GM19035 (cell line): ENCODE data around the gene TERT.
"Not testable (repeated sequence)": the region's sequence is repeated elsewhere in the genome, so short reads cannot be mapped to it uniquely, and the experiment has no call there.

Experiments used
- ATAC-seq: cut with Tn5 transposase; IDR thresholded peaks from one replicate; pipeline ENCODE4 v1.9.1; 2021; ENCODE audit not compliant: unreplicated experiment

TERT gene

DNA sequence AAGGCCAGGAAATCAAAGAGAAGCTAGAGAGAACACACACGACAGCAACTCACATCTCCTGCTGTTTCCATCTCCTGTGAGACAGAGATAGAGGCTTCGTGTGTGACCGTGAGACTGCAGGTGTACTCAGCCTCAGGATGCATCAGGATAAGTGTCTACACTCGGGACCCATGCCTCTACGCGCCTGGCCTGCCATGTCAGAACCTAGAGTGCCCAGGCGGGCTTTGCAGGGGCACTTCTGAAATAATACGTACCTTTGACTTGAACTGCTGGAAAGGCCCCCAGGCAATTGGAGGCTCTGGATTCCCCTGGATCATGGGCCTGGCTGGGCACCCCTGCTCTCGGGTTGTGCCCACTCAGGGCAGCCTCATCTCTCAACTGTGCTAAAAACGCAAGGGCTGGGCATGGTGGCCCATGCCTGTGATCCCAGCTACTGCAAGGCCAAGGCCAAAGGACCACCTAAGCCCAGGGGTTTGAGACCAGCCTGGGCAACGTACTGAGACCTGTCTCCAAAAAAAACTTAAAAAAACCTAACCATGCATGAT, 37.1 kb upstream of the TERT start:
- ATAC-seq = no peak

DNA sequence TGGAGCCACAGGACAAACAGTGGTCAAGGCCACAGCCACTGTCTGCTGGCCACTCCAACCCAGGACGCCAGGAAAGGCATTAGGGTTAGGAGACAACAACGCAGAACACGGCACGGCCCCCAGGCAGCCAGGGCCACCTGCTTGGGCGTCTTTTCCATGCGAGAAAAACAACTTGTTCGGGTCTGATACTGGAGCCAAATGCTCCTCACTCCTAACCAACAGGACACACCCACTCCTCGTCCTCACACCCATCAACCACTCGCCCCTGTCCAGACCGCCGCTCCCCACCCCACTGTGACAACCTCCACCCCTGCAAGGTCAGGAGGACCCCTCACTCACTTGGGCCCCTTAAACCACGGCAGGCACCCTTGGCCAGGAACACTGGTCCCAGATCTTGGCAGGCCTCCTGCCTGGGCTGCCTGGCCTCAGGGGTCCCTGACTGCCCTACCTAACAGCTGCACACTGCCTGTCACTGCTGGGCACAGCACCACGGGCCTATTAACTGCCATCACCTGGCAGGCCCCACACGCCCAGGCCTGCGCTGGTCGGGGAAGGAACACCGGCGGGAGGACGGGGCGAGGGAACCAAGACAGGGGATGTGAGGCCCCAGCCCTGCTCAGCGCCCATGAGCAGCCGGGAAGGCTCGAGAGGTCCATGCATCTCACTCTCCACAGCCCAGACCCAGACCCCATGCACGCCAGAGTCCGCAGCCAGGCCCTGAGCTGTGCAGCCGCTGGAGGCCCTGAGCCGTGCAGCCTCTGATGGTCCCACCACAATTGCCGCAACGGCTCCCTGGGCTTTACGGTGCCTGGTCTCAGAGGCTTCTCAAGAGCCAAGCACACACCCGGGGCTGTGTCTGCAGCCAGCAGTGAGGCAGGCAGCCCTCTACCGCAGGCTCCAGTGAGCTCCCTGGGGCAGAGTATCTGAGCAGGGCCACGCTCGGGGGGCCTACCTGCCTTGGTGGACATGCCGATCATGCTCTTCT, 36.3 kb upstream of the TERT start:
- ATAC-seq = no peak

DNA sequence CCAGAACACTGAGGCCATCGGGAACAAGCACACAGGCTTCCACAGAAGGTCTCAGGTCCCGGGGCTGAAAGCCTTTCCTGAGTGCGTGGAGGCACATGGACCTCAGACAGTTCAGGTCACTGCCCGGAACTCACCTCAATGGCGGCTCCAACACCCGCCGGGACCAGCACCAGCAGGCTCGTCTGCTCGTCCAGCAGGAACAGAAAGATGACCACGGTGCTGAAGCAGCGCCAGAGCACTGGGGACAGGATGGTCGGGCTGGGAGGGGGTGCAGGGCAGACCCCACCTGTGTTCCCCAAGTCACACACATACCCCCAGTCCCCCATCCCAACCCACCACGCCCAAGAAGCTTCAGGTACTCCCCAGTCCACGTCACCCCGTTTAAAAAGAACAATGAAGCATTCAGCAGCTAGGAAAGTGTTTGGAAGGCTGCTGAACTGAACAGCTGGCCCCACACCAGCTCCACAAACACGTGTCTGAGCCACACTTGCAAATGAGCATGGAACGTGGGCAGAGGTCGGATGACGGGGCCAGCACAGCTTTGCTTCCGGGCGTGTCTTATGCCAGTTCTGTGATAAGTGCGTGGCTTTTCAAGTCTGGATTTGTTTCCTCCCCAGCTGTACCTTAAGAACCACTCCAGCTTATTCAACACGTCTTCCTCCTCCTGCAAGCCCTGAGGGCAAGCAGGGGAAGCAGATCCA, 35.4 kb upstream of the TERT start:
- no peak for ATAC-seq

DNA sequence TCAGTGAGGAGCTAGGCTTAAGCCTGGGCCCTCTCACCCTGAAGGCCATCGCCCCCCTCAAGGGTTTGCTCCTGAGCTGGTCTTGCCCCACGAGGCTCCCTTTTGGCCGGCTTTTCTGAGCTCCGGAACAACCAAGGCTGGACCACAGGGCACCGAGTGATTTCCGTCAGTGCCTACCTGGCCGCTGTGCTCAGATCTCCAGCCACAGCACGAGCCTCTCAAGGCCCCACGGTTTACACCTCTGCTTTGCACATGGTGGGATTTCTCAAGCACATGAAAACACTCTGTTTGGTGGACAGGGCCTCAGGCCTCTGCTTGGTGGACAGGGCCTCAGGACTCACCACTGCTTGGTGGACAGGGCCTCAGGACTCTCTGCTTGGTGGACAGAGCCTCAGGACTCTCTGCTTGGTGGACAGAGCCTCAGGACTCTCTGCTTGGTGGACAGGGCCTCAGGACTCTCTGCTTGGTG, 34.3 kb upstream of the TERT start:
- no peak for ATAC-seq

DNA sequence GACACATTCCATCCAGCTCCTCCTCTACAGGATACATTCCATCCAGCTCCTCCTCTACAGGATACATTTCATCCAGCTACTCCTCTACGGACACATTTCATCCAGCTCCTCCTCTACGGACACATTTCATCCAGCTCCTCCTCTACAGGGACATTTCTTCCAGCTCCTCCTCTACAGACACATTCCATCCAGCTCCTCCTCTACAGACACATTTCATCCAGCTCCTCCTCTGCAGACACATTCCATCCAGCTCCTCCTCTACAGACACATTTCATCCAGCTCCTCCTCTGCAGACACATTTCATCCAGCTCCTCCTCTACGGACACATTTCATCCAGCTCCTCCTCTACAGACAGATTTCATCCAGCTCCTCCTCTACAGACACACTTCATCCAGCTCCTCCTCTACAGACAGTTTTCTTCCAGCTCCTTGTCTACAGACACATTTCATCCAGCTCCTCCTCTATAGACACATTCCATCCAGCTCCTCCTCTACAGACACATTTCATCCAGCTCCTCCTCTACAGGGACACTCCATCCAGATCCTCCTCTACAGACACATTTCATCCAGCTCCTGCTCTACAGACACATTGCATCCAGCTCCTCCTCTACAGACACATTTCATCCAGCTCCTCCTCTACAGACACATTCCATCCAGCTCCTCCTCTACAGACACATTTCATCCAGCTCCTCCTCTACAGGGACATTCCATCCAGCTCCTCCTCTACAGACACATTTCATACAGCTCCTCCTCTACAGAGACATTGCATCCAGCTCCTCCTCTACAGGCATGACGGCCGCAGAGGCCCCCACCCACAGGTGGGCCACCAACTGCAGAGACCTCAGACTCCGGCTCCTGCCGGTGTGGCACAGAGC, 33.6 kb upstream of the TERT start:
- ATAC-seq = not testable (repeated sequence)

DNA sequence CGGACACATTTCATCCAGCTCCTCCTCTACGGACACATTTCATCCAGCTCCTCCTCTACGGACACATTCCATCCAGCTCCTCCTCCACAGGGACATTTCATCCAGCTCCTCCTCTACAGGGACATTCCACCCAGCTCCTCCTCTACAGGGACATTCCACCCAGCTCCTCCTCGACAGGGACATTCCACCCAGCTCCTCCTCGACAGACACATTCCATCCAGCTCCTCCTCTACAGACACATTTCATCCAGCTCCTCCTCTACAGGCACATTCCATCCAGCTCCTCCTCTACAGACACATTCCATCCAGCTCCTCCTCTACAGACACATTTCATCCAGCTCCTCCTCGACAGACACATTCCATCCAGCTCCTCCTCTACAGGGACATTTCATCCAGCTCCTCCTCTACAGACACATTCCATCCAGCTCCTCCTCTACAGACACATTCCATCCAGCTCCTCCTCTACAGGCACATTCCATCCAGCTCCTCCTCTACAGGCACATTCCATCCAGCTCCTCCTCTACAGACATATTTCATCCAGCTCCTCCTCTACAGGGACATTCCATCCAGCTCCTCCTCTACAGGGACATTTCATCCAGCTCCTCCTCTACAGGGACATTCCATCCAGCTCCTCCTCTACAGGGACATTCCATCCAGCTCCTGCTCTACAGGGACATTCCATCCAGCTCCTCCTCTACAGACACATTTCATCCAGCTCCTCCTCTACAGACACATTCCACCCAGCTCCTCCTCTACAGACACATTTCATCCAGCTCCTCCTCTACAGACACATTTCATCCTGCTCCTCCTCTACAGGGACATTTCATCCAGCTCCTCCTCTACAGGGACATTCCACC, 32.3 kb upstream of the TERT start:
- not testable (repeated sequence) for ATAC-seq

DNA sequence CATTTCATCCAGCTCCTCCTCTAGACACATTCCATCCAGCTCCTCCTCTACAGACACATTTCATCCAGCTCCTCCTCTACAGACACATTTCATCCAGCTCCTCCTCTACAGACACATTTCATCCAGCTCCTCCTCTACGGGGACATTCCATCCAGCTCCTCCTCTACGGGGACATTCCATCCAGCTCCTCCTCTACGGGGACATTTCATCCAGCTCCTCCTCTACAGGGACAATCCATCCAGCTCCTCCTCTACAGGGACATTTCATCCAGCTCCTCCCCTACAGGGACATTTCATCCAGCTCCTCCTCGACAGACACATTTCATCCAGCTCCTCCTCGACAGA, 31.6 kb upstream of the TERT start:
- ATAC-seq = not testable (repeated sequence)

DNA sequence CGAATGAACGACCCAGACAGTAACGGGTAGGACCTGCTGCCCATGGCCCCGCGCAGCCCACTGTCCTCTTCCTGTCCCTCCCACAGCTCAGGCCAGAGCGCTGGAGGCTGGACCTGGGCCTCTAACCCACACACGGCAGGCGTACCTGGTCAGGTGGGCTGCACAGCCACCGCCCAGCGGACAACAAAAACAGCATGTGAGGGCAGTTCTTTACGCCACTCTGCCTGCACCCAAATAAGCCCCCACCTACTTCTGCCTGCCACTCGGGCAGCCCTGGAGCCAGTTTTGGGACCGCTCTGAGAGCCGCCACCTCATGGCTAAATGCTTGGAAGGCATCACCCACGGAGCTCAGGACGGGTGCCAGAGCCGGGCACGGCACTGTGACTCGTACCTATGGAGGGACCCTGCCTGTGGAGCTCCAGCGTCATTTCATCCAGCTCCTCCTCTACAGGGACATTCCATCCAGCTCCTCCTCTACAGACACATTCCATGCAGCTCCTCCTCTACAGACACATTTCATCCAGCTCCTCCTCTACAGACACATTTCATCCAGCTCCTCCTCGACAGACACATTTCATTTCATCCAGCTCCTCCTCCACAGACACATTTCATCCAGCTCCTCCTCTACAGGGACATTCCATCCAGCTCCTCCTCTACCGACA, 31.1 kb upstream of the TERT start:
- no peak for ATAC-seq

DNA sequence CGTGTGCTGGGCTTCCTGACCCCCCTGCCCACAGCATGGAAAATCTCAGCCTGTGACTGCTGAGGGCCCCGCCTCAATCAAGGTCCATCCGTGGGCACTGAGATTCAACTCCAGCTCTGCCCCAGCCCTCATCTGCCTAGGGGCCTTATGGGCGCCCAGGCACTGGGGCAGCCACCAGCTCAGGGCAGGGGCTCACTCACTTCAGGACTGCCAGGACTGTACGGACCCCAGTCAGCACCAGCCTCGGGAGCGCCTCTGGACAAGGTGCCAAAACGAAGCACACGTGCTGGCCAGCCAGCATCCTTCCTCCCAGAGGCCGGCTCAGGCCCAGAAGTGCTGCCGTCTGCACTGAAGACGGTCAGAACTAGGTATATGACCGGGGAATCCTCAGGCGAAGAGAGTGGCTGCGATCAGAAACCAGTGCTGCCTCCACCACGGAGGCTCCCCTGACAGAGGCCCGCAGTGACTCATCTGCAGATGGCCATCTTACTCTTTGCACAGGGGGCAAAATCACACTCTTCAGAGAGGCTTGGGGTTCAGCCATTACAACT, 30.4 kb upstream of the TERT start:
- ATAC-seq = no peak

DNA sequence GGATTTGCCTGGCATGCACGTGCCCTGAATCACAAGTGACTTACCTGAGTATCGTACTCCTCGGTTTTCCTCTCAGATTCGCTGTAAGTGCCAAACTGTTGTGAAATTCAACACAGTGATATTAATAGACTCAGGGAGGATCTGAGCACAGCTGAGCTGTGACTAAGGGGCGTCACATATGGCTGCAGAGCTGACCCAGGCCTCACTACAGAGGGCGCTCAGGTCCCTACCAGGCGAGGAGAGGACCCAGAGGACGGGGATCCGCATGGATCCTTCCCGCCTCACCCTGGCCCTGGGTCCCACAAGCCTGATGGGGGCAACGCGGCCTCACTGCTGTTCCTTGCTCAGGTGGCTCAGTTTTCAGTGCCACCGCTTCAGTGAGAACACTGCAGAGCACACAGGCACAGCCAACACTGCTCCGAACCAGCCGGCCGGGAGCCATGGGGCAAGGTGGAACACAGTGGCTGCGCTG, 29.9 kb upstream of the TERT start:
- no peak for ATAC-seq

DNA sequence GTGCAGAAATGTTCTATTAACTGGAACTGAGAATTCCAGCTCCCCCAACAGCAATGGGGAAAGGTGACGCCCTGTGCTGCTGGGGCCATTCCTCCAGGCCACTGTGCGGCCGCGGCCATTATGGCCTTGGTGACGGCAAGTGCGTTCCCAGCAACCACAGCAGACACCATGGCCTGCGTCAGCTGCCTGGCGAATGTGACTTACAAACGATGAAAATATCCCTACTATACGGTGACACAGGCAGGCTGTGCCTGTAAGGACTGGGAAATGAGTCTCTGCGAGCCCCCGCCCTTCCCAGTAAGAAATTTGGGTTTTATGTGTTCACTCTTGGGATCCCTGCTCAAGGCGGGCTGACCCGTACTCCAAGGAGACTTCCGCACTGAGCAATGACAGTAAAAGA, 29.4 kb upstream of the TERT start:
- no peak for ATAC-seq

DNA sequence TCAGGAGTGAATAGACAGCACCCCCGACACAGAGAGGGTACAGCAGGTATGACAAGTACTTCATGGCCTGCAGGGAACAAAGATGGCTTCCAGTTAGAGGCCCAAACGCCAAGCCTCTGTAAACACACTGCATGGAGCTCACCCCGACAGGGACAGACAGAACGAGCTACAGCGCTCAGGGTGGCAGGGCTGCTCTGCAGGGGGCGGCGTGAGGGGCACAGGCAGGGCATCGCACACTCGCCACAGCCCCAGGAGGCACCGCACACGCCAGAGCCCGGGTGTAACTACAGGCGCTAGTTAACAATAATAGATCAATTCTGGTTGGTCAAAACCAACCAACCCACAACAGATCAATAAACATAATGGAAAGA, 28.9 kb upstream of the TERT start:
- no peak for ATAC-seq

DNA sequence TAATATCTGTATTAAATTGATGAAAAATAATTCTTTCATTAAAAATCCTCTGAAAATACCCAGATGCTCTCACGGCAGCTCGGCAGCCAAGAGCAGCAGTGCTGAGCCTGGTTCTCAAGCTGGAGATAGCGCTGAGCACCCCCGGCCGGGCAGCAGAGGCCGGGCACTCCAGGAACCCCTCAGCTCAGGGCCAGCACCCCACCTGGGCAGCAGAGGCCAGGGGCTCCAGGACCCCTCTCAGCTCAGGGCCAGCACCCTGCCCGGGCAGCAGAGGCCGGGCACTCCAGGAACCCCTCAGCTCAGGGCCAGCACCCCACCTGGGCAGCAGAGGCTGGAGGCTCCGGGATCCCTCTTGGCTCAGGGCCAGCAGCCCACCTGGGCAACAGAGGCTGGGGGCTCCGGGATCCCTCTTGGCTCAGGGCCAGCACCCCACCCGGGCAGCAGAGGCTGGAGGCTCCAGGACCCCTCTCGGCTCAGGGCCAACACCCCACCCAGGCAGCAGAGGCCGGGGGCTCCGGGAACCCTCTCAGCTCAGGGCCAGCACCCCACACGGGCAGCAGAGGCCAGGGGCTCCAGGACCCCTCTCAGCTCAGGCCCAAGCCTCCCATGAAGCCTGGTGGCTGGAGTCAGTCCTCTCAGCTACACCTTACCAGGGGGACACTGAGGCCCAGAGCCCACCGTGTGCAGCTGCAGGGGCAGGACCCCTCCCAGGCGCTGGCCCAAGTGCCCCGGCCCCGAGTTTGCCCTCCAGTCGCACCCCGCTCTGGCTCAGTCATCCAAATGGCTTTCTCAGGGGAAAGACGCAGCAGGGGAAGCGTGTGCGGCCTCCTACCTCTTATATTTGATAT, 28.3 kb upstream of the TERT start:
- no peak for ATAC-seq

DNA sequence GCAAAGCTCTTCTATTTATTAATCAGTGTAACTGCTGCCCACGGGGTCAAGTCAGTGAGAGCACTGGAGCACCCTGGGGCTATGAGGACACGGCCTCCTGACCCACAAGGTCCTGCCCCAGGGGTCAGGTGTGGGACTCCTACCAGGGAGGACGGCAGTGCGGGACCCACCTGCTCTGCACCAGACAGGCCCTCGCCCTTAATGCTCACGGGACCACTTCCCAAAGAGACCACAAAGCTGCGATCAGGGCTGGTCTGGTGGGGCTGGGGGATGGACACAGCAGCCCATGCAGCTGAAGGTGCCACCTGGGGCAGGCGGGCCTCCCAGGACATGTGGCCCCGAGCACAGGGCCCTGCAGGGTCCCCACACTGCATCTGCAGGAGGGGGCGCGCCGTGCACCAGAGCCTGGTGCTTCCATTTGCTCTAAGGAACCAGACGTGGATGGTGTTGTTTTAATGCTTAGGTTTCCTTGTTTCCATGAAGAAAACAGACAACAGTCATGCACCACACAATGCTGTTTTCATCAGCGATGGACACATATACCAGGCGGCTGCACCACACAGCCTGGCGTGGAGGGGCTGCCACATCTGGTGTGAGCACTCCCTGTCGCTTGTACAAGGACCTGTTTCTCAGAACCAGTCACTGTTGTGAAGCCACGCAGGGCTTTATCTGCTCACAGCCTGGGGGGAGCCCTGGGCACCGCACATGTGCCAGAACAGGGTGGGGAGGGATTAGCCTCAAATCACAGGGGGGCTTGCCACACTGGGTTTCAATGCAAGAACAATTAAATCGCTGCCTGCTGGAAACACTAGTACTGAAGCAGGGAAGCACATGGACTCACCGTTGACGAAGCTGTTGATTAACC, 27.4 kb upstream of the TERT start:
- no peak for ATAC-seq

DNA sequence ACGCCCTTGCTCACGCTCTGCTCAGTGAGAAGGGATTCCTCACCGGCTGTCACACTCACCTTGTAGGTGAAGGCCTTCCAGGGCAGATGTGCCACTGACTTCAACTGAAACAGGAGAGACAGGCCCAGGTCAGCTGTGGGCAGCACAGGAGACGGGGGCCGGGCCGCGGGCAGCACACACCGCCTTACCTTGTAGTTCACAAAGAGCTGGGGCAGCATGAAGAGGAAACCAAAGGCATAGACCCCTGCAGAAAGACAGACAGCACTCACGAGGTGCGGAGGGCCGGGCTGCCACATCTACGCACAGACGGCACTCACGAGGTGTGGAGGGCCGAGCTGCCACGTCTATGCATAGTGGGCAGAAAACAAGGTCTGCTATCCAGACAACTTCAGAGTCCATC, 26.7 kb upstream of the TERT start:
- no peak for ATAC-seq

DNA sequence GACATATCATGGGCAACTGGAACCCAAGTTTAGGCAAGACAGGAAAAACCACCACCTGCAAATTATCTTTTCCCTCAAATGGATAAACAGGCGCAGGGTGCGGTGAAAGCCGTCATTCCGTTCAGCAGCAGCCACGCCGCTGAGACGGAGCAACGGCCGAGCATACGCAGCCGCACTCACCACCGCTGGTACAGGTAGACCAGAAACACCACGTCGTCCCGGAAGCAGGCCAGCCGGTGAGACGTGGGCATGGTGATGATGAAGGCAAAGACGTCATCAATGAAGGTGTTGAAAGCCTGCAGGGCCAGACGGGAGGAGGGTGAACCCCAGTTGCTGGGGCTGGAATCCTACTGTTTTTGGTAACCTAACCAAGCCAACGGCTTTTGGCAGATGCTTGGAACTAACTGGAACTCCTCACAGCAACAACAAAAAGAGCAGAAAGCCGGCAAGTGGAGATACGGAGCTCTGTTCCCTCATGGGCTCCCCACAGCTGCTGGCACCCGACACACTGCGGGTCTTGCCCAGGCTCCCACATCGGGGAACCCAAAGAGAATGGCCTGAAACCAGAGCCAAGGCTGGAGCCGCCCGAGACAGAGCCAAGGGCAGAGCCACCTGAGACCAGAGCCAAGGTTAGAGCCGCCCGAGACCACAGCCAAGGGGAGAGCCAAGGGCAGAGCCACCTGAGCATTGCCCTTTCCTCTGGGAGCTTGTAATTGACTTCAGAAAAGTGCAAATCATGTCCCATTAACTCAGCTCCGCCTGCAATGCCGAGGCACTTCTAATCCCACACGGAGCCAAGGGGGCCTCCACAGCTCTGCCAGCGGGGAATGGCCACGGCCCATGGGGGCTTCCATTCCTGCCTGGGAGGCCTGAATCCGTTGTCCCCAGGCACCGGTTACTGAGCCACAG, 25.8 kb upstream of the TERT start:
- no peak for ATAC-seq
